Muscle layer of colon (tissue), 2 donors: ENCODE results near the gene PSMB11.
A peak's percentile ranks its signal among the peaks of the same experiment; 100 is the strongest.
"Not testable (repeated sequence)": the region's sequence is repeated elsewhere in the genome, so short reads cannot be mapped to it uniquely, and the experiment has no call there.

Experiments used
- H3K27ac ChIP-seq: one replicate; pipeline ENCODE4 v1.7.0; 2013; ENCODE audit warnings: low read depth, mild to moderate bottlenecking, low read length, moderate library complexity
- H3K27me3 ChIP-seq, 2 donors: one replicate each; pipeline ENCODE4 v1.7.0; 2013; ENCODE audit warnings: low read length in 2 of 2, mild to moderate bottlenecking in 2 of 2; ENCODE audit not compliant: insufficient read depth in 2 of 2, control insufficient read depth in 1 of 2
- H3K36me3 ChIP-seq: one replicate; pipeline ENCODE4 v1.7.0; 2013; ENCODE audit warnings: mild to moderate bottlenecking, low read length; ENCODE audit not compliant: insufficient read depth
- H3K4me1 ChIP-seq: one replicate; pipeline ENCODE4 v1.7.0; 2013; ENCODE audit warnings: mild to moderate bottlenecking, low read length; ENCODE audit not compliant: insufficient read depth
- H3K4me3 ChIP-seq, 2 donors: one replicate each; pipeline ENCODE4 v1.7.0; 2013; ENCODE audit warnings: low read length in 2 of 2, low read depth in 1 of 2, mild to moderate bottlenecking in 1 of 2, moderate library complexity in 1 of 2
- H3K9ac ChIP-seq: one replicate; pipeline ENCODE4 v1.7.0; 2013; ENCODE audit warnings: low read length
- H3K9me3 ChIP-seq: one replicate; pipeline ENCODE4 v1.7.0; 2013; ENCODE audit warnings: mild to moderate bottlenecking, low read length
- donor health status: abdominal sarcoma.
- donor health status: Adenocarcinoma of cecum.

PSMB11 gene

DNA sequence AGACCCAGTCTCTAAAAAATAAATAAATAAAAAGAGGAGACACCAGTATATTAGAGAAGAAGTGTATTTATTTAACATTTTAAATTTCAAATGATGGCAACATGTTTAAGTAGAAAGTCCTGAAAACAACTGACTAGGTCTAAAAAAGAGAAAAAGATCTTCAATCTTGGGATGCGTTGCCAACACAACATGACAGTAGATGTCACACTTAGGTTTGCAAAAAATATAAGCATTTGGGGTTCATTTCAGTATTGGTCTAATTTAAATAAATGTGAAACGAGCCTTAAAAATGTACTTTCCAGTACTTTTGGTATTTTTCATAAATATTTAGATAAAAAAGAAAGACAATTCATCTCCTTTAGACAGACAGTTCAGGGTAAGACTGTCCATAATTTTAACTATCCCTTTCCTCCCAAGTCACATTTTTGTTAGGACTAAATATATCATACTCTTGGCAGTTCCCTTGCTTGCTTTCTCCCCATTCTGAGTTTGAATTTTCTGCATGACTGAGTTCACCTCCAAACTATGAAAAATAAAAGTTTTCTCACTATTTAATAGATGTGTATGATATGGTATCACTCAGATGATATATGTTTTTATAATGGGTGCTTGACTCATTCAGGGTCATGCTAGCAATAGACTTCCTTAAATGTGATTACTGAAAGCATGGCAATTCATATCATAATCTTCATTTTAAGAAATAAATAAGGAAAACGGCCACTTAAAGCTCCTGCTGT, 36.4 kb upstream of the PSMB11 start:
- Histone ChIP-seq H3K4me1 (peaks cover 30% of the 10 kb centered on the region), H3K4me3 (no peak overlapping the region), H3K9me3 (no peaks in the 10 kb centered on the region), H3K27ac (peak overlapping the region; percentile 83), H3K36me3 (no peaks in the 10 kb centered on the region), H3K27me3 (no peaks in the 10 kb centered on the region), H3K9ac (peak overlapping the region; percentile 88)

- H3K36me3 ChIP-seq = no peaks in the 10 kb centered on the region
- peaks cover 30% of the 10 kb centered on the region for H3K4me1 ChIP-seq
- H3K27ac ChIP-seq = peak overlapping the region; percentile 83
- no peaks in the 10 kb centered on the region for H3K9me3 ChIP-seq
- H3K27me3 ChIP-seq = no peaks in the 10 kb centered on the region
- peak overlapping the region; percentile 88 for H3K9ac ChIP-seq
- H3K4me3 ChIP-seq = peak overlapping the region; percentile 24 to 65
These were observed 35.9 kb upstream of the PSMB11 start for GRCh38 chr14:23006188-23006534.

DNA sequence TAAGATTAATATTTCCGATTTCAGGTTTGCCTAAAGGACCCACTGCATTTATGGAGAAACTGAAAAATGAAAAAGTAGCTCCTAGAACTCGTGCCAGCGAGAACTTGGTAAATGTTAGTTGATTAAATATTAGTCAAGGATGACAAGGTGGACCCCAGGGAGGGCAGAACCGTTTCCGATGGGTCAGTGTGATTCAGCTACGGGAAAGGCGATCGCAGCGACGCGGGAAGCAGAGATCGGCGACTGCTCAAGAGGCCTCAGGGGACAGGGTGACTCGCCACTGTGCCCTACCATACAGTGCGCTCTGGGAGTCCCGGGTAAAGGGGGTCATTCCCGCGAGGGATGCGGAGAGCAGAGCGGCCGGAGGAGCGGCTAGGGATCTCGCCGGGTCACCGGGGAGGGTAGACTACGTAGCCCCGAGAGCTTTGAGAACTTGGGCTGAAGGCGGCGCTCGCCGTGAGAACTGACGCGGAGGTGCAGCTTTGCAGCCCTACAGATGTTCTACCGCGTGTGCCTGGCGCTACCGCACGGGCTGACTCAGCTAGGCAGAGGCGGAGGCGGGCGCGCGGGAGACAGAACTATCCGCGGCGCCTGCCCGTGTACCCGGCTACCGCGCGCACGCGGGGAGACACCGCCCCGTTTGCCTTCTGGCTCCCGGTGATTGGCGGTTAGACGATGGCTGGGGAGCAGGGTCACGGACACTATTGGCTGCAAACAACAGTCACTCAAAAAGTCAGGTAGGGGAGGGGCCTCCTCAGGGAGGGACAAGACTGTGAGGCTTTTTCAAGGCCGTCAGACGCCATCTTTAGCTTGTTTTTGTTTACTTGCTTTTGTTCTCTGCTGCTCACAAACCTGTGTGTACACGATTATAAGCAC, 35.2 kb upstream of the PSMB11 start:
- peak overlapping the region; percentile 83 for H3K27ac ChIP-seq
- peak overlapping the region; percentile 24 to 65 for H3K4me3 ChIP-seq
- no peaks in the 10 kb centered on the region for H3K36me3 ChIP-seq
- H3K9me3 ChIP-seq = no peaks in the 10 kb centered on the region
- no peaks in the 10 kb centered on the region for H3K27me3 ChIP-seq
- peak overlapping the region; percentile 88 for H3K9ac ChIP-seq
- H3K4me1 ChIP-seq = peaks cover 30% of the 10 kb centered on the region

DNA sequence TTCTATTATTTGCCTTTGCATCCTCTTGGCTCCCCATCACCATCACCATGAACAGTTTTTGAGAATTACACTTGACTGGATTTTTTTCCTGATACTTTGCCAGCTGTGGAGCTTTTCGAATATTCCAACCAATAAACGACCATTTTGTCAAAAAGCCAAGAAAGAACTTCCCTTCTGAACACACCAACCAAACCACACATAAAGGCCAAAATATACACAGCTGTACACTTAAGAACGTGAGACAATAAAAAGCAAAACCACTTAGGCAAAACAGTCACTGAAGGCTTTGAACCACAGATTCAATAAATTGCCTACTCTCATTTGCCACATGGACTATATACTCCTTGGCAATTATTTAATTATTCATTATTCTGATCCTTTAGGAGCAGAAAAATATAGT, 33.2 kb upstream of the PSMB11 start:
- Histone ChIP-seq H3K4me3 (no peak overlapping the region), H3K36me3 (no peaks in the 10 kb centered on the region), H3K27ac (no peak overlapping the region), H3K9ac (no peak overlapping the region), H3K4me1 (peaks cover 30% of the 10 kb centered on the region), H3K27me3 (no peaks in the 10 kb centered on the region), H3K9me3 (no peaks in the 10 kb centered on the region)

- Histone ChIP-seq H3K4me3 (peak overlapping the region; percentile 56 to 75), H3K9ac (peak overlapping the region; percentile 5), H3K27ac (peak overlapping the region; percentile 65), H3K4me1 (peaks cover 30% of the 10 kb centered on the region), H3K9me3 (no peaks in the 10 kb centered on the region), H3K36me3 (no peaks in the 10 kb centered on the region), H3K27me3 (no peaks in the 10 kb centered on the region)
These were observed 32.5 kb upstream of the PSMB11 start for GRCh38 chr14:23009483-23009938.

- H3K27ac ChIP-seq = peak within 1 kb of the TSS; percentile 65
- H3K9ac ChIP-seq = peak within 1 kb of the TSS; percentile 57
- H3K27me3 ChIP-seq = no peaks in the 10 kb centered on the region
- peak within 1 kb of the TSS; percentile 56 to 75 for H3K4me3 ChIP-seq
- no peaks in the 10 kb centered on the region for H3K36me3 ChIP-seq
- H3K9me3 ChIP-seq = no peaks in the 10 kb centered on the region
- H3K4me1 ChIP-seq = peaks cover 30% of the 10 kb centered on the region
These were observed 31.9 kb upstream of the PSMB11 start, which contains the start of gene C14orf93 for GRCh38 chr14:23009939-23010726. TSS of gene C14orf93 (minus strand) at chr14:23010143. CDS start at chr14:22999023, 11,120 bp downstream.

DNA sequence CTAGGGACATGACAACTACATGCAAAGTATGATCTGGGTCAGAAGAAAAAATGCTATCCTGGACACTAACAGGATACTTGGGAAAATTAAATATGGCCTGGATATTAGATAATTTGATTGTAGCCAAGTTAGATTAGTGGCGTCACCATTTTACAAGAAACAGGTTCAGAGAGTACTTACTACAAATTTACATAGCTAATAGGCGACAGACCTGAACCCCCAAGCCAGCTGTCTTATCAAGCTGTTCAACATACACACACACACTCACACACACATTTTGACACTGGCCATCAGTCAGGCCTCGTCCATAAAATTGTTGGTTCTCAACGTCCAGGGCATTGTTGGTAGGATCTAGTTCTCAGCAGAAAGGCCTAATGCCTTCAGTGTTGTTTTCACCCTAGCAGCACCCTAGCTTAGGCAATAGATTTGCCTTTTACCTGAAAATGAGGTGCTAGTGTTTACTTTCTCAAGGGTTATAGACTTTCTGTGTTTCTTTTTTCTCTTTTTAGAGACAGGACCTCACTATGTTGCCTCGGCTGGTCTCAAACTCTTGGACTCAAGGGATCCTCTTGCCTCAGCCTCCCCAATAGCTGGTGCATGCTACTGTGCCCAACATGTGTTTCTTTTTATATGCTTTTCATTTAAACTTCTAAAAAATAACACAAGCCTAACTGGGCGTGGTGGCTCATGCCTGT, 28.8 kb upstream of the PSMB11 start:
- Histone ChIP-seq H3K36me3 (no peaks in the 10 kb centered on the region), H3K27ac (no peak overlapping the region), H3K4me3 (no peak overlapping the region), H3K9ac (no peak overlapping the region), H3K4me1 (peaks cover 20% of the 10 kb centered on the region), H3K9me3 (no peaks in the 10 kb centered on the region), H3K27me3 (no peaks in the 10 kb centered on the region)

DNA sequence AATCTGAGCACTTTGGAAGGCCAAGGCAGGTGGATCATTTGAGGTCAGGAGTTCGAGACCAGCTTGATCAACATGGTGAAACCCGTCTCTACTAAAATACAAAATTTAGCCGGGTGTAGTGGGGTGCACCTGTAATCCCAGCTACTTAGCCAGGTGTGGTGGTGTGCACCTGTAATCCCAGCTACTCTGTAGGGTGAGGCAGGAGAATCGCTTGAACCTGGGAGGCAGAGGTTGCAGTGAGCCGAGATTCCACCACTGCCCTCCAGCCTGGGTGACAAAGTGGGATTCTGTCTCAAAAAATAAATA, 28.3 kb upstream of the PSMB11 start:
- not testable (repeated sequence) for H3K9me3 ChIP-seq, H3K9ac ChIP-seq, H3K36me3 ChIP-seq, H3K27me3 ChIP-seq, H3K4me3 ChIP-seq, H3K27ac ChIP-seq
- H3K4me1 ChIP-seq = peaks cover 16% of the 10 kb centered on the region

GRCh38 chr14:23015618-23016017, 26.4 kb upstream of the PSMB11 start:
- Histone ChIP-seq H3K27ac (no peak overlapping the region), H3K4me3 (no peak overlapping the region), H3K4me1 (no peaks in the 10 kb centered on the region), H3K9ac (no peak overlapping the region), H3K27me3 (no peaks in the 10 kb centered on the region), H3K9me3 (no peaks in the 10 kb centered on the region), H3K36me3 (no peaks in the 10 kb centered on the region)

DNA sequence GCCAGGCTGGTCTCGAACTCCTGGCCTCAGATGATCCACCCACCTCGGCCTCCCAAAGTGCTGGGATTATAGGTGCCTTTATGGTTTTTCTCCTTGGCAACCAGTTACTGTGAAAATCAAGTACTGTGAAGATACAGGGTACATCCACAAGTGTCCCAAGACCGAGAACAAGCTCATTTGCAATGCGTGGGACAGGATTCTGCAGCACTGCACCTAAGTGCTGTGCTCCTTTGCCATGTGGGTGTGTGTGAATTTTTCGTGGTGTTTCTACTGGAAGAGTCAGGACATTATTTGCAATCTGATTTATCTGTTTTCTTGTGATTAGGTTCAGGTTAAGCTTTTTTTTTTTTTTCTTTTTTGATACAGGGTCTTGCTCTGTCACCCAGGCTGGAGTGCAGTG, 24.9 kb upstream of the PSMB11 start:
- Histone ChIP-seq H3K36me3 (no peaks in the 10 kb centered on the region), H3K9ac (no peak overlapping the region), H3K4me1 (no peaks in the 10 kb centered on the region), H3K27ac (no peak overlapping the region), H3K9me3 (no peaks in the 10 kb centered on the region), H3K4me3 (no peak overlapping the region), H3K27me3 (no peaks in the 10 kb centered on the region)

DNA sequence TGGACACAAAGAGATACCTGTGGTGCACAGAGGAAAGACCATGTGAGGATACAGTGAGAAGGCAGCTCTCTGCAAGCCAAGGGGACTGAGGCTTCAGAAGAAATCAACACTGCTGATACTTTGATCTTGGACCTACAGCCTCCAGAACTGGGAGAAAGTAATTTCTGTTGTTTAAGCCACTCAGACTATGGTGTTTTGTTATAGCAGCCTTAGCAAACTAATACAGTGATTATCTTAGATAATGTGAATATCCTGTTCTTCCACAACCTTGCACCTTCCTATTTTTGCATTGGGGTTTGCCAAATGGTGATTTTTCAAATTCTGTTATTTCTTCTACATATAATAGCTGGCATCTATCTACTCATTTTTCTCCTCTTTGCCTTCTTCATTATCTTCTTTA, 23.9 kb upstream of the PSMB11 start:
- Histone ChIP-seq H3K27ac (no peak overlapping the region), H3K4me3 (no peak overlapping the region), H3K9ac (no peak overlapping the region), H3K27me3 (no peaks in the 10 kb centered on the region), H3K9me3 (no peaks in the 10 kb centered on the region), H3K4me1 (no peaks in the 10 kb centered on the region), H3K36me3 (no peaks in the 10 kb centered on the region)
